ENCODE data around the gene NPTXR.

GRCh38 chr22:38773363-38773946, 70.4 kb downstream of the NPTXR start:
- TF ChIP-seq CTCF (conservative IDR thresholded peaks at IDR 0.05 in 1 of 2, IDR thresholded peaks at IDR 0.05 in 1 of 2; ENCODE audit: low read depth in 1 of 2, low read length in 2 of 2) (no peak), EZH2 (IDR thresholded peaks at IDR 0.05; ENCODE audit: low read length, missing control alignments) (no peak)
